Measurements from ENCODE around the gene STARD3.
"Not testable (repeated sequence)": the region's sequence is repeated elsewhere in the genome, so short reads cannot be mapped to it uniquely, and the experiment has no call there.

STARD3 gene

DNA sequence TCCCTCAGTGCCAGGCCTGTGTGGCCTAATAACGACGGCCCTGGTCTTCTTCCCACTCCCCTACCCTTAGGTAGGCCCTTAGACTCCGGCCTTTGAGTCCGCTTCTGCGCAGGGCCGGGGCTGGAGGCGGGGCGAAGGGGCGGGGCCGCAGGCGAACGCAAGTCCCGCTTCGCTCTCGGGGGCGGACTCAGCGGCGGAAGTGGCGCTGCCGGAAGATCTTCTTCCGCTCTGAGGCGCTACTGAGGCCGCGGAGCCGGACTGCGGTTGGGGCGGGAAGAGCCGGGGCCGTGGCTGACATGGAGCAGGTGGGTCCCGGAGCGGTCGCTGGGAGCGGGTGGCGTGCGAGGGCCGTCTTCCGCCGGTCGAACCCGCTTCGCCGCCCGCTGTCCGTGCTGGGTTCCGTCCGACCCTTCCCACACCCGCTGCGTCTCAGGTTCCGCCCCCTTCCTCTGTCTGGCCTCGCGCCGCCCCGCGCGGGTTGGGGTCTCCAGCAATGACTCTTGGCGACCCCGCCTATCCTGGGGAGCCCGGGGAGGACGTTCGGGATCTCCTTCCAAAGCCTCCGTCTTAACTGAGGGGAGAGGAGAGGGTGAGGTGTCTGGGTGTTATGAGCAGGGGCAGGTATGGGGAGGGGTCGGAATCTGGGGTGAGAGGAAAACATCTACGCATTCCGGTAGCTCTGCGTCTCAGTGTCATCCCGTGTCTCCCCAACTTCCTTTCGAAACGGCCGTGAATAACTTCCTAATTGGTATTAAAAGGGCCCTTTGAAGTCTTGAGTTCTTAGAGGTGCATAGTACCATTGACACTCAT lies at the start of gene STARD3:
Gene STARD3 (plus strand): TSS at position 218 of the 810 bp plus-strand sequence. CDS start 16,388 bp downstream, outside the sequence.
- DNase-seq, result peak; percentile 32

DNA sequence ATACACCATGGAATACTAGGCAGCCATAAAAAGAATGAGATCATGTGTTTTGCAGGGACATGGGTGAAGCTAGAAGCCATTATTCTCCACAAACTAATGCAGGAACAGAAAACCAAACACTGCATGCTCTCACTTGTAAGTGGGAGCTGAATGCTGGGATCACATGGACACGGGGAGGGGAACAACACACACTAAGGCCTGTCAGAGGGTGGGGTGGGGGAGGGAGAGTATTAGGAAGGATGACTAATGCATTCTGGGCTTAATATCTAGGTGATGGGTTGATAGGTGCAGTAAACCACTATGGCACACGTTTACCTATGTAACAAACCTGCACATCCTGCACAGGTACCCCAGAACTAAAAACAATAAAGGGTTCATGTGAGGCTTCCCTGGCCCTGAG lies 46.8 kb upstream of the STARD3 start:
- not testable (repeated sequence) for DNase-seq

DNA sequence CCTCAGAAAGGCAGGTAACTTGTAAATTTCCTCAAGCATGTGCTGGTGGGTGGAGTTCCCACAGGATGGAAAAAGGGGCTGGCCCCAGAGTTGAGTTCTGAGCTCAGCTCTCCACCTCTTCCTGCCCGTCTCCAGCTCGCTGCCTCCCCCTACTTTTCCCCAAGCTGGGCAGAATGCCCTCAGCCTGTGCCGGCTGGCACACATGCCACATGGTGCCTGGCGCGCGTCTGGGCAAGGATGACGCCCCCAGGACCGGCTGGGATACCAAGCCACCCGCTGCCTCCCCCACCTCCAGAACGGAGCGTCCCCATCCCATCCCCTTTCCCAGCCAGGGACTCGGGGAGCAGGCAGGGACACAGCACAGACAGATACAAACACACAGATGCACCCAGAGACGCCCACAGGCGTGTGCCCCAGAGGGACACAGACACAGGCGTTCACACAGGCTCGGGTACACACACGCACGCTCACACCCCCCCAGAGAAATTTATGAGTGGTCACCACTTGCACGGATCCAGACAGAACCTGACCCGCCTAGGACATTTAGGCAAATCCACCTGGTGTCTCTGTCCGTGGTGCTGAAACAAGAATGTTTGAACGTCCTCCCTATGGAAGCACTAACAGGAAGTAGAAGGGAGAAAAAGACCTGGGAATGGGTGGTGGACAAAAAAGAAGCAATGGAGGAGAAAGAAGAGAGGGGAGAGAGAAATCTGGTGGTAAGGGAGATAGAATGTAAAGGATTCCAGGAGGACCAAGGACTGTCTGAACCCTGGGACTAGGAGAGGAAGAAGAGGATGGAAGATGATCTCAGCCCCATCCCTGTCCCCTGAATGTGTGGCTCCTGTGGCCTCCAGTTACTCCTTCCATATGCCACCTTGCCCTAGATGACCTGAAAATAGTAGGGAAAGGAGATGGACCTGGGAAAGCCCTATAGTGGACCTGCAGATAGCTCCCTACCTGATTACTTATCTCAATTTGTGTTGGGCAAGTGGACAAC lies 44.7 kb upstream of the STARD3 start:
- DNase-seq, result no peak

DNA sequence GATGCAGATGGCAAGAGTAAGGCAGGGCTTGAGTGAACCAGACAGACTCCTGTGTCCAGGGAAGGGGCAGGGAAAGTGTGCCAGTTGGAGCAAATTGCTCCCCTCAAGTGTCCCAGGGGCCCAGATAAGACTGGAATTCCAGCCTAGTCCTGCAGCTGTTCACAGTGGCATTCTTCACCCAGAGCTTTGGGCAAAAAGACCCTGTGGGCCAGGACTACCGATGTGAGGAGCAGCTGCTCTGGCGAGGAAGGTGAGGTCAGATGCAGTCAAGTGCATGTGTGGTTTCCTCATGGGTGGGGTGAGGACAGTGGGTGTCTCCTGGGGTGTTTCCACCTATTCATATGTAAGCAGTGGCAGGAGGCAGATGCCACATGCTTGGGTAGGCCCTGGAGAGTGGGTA lies 43.6 kb upstream of the STARD3 start:
- DNase-seq, result no peak

DNA sequence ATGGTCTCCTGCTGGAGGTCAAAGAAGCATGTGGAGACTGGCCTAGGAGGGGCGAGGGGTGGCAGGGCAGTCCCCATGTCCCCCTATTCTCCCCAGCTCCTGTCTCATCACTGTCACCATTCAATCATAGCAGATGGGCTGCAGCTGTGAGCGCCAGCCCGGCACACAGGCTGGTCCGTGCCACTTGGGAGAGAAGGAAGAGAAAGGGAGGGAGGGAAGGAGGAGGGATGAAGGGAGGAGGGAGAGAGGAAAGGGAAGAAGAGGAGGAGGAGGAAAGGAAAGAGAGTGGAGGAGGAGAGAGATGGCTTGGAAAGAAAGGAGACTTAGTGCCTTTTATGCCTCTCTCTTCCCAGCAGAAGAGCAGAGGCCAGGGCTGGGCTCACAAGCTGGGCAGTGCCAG lies 41.6 kb upstream of the STARD3 start:
- no peak for DNase-seq

DNA sequence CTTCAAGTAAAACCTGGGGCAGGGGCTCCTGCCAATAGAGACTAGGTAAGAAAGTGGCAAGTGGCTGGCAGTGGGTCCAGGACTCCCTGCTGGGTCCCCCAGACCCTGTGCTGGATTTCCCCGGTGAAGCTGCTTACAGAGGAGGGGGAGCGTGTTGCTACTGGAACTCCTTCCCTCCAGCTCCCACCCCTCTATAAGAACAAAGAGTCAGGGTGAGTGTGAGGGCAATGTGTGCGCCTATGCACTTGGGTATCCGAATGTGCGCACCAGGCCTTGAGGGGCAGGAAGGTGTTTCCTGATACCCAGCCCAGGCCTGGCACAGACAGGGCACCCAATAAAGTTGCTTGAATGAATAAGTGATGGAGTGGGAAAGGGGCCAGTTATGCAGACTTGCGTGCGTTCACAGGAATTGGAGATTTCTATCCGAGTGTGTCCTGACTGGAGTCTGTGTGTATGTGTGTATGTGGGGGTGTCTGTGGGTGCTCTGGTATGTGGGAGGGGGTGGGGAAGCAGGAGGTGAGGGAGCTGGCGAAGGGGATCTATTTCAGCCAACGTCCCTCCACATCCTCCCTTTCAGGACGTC lies 40.9 kb upstream of the STARD3 start:
- no peak for DNase-seq

DNA sequence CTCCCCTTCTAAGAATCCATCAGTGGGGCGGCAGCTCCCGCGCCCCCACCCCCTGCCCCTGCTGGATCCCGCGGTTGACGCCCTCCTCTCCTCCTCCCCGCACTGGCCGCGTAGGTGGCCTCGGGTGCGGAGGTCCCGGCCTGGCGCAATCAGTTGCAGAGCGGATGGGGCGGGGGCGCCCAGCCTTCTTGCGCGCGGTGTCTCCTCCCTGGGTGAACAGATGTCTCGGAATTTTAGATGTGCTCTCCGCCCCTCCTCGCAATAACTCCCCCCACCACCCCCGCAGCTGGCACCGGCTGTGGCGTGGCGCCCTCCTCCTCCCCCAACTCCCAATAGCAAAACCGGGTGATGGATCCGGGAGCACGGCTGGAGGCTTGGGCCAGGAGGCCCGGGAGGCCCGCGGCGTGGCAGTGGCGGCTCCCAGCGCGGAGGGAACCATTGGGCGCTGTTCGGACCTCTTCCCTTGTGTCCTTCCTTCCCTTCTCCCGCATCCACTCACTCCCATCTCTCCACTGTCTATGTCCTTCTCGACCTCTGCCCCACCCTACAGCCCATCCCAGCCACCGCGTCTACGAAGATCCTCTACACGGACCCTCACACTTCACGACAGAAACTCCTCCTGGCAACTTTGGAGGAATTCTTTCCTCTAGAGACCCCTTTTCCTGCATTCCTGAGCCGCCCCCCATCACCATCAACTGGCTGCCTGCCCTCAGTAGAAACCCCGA lies 40.2 kb upstream of the STARD3 start:
- no peak for DNase-seq

DNA sequence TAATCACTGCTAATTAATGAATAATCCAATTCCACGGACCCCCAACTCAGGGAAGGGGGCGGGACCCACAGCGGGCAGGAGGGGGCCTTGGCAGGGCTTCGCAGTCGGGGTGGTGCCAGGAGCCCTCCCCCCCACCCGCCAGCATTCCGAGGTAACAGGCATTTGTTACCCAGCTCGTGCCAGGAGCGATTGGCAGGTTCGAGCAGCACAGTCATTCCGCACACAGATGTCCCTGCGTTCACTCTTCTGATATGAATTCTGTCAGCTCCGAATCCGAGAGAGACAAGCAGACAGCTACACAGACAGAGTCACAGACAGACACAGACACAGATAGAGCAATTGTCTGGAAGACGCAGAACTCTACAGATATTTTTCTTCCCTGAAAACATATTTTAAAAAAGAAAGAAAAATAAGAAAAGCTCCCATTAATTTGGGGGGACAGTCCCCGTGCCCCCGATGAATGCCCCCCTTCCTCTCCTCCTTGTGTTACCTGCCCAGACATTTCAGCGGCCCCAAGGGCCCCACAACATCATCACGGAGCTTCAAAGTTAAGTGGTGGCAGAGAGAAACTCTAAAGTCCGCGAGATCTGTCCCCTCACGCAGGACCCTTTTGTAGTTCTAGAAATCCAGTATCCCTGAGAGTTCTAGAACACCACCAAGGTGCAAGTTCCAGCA lies 39.4 kb upstream of the STARD3 start:
- DNase-seq, result no peak

DNA sequence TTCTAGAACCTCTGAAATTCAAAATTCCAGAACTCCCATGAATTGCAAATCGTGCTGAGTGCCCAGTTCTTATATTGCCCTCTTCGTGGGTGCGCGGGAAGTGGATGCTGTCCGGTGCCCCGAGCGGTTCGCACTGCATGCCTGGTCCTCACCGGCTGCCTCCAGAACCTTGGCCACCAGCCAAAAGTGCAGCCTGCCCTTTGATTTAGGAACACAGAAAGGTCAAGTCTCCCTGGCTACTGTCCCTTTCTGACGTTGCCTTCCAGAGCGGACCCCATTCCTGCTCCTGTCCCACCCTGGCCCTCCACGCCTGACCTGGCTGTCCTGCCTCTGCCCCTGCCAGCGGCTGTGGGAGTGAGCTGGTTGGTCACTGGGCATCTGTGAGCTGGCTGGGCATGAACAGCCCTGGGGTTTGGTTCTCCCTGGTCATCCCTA lies 38.9 kb upstream of the STARD3 start:
- DNase-seq, result no peak

DNA sequence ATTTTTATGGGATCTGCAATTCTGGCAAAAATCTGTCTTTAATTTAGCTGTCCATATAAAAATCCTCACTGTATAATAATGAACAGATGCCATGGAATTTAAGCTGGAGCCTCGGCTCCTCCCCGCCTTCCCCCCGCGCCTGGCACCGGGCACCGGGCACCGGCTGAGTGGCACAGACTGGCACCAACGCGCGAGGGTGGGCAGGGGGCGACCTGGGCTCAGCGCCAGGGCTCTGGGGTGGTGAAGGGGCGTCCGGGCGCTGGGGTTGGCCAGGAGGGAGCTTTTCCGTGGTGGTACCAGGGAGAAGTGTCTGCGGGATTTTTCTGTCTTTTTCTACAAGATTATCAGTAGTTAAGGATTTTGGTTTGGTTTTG lies 38.3 kb upstream of the STARD3 start:
- DNase-seq, result no peak

DNA sequence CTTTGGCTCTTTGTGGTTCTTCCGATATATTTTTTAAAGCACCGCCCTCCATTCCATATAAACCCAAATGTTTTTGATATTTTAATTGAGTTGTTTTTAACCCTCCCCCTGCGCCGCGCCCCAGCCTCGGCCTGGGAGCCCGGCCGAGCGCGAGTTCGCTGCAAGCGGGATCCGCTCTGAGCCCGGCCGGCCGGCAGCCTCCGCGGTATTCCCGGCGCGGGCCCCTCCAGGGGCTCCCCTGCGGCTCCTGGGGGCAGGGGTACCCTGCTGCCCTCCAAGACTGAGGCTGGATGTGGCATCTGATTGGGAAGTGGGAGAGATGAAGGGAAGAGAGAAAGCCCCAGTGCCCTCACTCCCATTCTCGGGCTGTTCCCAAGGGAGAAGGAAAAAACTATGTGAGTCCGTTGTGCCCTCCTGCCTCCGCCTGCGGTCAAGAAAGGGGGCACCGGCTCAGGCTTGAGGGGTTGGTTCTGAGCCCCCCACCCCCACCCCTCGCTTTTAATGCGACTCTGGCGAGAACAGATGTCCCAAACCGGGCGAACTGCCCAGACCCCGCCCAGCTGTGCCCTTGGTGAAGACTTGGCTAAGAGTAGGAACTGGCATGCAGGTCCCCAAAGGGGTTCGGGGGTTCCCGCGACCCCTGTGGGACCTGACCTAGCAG lies 37.8 kb upstream of the STARD3 start:
- DNase-seq, result no peak

DNA sequence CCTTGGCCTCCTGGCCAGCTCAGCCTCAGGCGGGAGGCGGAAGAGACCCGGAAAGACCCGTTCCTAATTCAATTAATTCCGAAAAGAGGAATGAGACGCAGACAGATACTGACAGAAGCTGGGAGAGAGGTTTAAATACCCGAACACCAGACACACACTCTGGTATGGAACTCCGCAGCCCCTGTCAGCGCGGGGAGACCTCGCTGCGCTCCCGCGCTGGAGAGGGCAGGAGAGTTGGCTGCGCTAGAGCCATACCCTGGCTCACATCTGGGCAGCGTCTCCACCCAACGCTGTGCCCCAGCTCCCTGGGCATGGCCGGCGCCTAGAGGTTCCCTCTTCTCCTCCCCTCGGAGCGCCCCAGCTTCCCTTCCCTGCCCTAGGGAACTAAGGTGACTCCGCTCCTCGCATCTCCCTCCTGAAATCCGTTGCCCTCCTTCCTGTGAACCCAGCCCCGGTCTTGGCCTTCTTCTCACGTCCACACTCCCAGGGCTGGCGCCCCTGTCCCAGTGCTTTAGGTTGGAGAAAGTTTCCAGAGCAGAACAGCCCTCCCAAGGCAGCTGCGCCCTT lies 37.2 kb upstream of the STARD3 start:
- no peak for DNase-seq

DNA sequence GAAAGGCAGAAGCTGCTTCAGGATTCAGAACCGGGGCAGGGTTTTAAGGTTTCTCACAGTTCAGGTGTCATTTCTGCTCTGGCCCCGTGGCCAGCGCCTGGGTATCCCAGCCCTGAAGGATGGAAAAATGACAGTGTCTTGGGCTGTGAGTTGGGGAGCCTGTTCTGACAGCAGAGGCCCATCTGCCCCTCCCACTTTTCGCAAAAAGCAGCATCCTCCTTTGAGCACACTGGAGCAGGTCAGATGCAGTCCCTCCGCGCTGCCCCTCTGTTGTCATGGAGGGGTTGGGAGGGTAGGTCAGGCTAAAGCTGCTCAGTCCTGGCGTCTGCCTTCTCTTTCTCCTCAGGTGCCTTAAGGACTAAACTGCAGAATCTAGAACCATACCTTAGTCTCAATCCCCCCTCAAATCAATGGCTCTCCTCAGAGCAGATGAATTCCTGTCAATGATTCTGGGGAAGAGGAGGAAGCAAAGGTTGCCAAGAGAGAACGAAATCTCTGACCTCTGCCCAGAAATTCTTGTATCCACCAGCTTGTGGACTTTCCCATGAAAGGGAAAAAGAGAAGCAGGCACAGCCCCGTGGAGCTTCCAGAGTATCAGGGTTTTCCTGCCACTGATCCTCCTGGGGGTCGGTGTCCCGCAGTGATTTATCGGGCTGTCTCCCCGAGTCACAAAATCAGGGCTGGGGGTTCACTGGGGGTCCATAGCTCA lies 36.5 kb upstream of the STARD3 start:
- no peak for DNase-seq

DNA sequence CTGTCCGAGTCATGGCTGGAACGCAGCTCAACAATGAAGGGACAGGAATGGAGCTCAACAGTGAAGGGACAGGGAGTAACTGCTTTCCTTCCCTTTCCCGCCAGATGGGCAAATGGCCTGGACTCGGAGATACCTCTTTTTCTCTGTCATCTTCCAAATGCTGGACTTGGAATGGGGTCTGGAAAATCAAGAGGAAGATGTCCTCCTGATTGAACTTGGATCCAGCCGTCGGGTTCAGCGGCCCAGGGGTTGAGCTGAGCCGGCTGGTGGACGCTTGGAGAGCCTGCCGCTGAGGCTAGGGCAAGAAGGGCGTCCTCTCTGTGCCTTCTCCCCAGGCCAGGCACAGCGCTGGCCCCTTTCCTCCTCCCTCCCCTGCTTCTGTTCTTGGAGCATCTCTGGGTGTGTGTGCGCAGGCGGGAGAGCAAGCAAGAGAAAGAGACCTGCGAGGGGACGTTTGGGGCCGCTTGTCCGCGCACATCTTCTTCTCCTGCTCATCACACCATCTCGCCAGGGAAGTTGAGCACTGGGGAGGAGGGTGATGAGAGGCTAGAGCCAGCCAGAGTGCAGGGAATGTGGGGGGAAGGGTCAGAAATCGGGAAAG lies 35.8 kb upstream of the STARD3 start:
- DNase-seq, result no peak

DNA sequence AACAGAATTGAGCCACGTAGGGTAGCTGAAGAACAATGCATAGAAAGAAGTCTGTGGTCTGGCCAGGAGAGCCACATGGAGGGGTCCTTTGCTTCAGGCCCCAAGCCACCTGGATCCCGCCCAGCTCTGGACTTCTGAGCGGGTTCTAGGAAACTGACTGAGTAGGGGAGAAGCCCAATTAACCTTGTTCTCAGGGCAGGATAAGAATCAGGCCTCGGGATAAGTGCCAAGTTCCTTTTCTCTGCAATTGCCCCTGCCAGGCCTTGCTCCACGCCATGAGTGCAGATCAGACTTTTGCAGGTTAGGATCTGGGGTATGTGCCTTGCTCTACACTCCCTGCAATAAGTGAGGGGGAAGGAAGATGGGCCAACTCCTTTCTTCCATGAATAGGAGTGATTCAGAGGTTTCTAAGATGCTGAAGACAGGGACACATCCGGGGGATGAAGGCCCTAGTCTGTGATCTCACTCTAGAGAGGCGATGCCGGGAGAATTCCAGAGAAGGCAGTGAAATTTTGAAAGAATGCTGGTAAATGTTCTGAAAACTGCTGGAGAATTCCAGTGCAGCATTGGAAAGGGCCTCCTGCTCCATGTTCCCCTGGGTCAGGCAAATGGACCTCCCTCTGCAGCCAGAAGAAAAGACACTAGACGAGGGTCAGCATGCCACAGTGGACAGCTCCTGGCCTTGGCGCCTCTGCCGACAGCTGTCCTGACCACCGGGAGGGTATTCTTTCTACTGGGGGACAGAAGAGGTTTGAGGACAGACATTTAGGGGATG lies 35.0 kb upstream of the STARD3 start:
- DNase-seq, result no peak

DNA sequence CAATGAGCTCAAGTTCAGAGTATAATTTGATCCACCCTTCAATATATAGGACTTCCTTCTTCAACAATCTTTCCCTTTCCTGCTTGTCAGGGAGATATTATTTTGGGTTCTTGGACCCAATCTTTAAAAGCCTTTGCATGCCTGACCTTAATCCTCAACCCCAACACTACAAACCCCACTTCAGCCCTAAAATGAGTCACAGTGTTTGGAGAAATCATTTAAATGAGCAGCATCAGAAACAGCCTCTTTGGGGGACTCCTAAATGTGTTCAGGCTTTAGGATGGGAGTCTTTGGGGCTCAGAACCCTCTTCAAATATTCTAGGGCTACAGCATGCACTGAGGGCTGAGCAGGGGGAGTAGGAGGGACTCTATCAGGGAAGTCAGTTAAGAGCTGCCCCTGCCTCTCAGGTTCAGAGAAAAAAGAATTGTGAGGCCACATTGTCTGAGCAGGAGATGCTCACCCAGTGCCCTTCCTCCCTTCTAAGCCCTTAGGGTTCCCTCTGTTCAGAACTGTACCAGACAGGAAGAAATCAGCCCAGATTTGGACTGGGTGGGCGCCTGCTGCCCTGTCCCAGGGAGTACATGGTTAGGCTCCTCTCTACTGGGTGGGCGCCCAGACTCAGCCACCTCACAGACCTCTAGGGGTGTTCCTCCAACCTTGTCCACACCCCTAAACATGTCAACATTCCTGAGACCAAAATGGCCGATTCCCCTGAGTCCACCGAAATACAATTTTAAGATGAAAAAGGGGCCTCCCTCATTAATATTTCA lies 34.2 kb upstream of the STARD3 start:
- DNase-seq, result no peak

DNA sequence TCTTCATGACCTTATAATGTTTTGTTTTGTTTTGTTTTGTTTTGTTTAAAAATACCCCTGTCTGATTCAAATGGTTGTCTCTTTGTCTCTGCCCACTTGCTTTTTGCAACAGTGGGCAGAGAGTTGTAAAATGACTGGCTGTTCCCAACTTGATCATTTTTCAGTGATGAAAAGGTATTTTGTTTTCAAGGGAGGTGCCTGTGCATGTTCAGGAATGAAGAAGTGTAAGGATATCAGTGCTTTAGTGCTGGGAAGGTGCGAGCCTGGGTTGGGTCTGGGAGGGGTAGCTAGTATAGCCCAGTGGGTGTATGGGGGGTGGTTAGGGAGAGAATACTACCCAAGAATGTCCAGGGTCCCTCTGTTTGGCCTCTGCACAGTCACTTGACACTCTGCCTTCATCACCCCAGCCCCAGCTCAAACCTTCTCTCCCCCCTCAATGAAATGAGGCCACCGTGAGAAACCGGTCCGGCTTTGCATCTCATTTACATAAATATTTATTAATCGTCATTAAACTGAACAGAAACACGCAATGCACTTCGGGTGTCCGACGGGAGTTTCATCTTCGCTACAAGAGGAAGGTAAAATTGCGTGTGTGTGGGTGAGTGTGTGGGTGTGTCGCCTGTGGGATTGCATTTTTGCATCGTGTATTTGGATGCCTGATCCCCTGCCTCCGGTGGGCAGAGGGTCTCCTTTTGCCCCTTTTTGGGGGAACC lies 33.5 kb upstream of the STARD3 start:
- DNase-seq, result no peak
